Loucy (cell line): ENCODE data around the gene ARHGAP42.

Experiments
- CTCF ChIP-seq: fragments of 200-600 bp; sonication (generic); conservative IDR thresholded peaks from 2 replicates; pipeline ENCODE4 v1.5.1; 2014; ENCODE audit warnings: mild to moderate bottlenecking, antibody characterized with exemption, low read length
- EZH2phosphoT487 ChIP-seq: fragments of 200-600 bp; IDR thresholded peaks from 2 replicates; pipeline ENCODE4 v1.6.1; 2018; ENCODE audit warnings: antibody characterized with exemption, mild to moderate bottlenecking, moderate library complexity, borderline replicate concordance

- TF ChIP-seq CTCF (no peak), EZH2phosphoT487 (no peak)
Observed at GRCh38 chr11:100719362-100719761, 32.3 kb downstream of the ARHGAP42 start.
